ENCODE data around the gene CCR3.

Gene CCR3

GRCh38 chr3:46221391-46221790 lies 20.9 kb upstream of the CCR3 start:
- DNase-seq (ENCODE audit: low read depth in 1 of 2, low spot score in 1 of 2): no peak

GRCh38 chr3:46221938-46222337 lies 20.3 kb upstream of the CCR3 start:
- no peak for DNase-seq (ENCODE audit: low read depth in 1 of 2, low spot score in 1 of 2)

- DNase-seq (ENCODE audit: low read depth in 1 of 2, low spot score in 1 of 2): no peak
Observed at GRCh38 chr3:46222435-46223161, 19.7 kb upstream of the CCR3 start.

GRCh38 chr3:46228260-46229242 lies 13.7 kb upstream of the CCR3 start:
- no peak for DNase-seq (ENCODE audit: low read depth in 1 of 2, low spot score in 1 of 2)

- no peak for DNase-seq (ENCODE audit: low read depth in 1 of 2, low spot score in 1 of 2)
Observed at GRCh38 chr3:46231323-46231722, 10.9 kb upstream of the CCR3 start.

- DNase-seq (ENCODE audit: low read depth in 1 of 2, low spot score in 1 of 2): no peak
Observed at GRCh38 chr3:46233194-46233593, 9.1 kb upstream of the CCR3 start.

- DNase-seq (ENCODE audit: low read depth in 1 of 2, low spot score in 1 of 2): no peak
Observed at GRCh38 chr3:46235425-46235824, 6.8 kb upstream of the CCR3 start.

- no peak for DNase-seq (ENCODE audit: low read depth in 1 of 2, low spot score in 1 of 2)
Observed at GRCh38 chr3:46236294-46237054, 5.8 kb upstream of the CCR3 start.

GRCh38 chr3:46238386-46238785 lies 3.9 kb upstream of the CCR3 start:
- no peak for DNase-seq (ENCODE audit: low read depth in 1 of 2, low spot score in 1 of 2)

- DNase-seq (ENCODE audit: low read depth in 1 of 2, low spot score in 1 of 2): no peak
Observed at GRCh38 chr3:46239301-46239938, 2.8 kb upstream of the CCR3 start.

- DNase-seq (ENCODE audit: low read depth in 1 of 2, low spot score in 1 of 2): no peak
Observed at GRCh38 chr3:46239952-46240351, 2.3 kb upstream of the CCR3 start.

- no peak for DNase-seq (ENCODE audit: low read depth in 1 of 2, low spot score in 1 of 2)
Observed at GRCh38 chr3:46243560-46243959, 1.3 kb downstream of the CCR3 start.

- no peak for DNase-seq (ENCODE audit: low read depth in 1 of 2, low spot score in 1 of 2)
Observed at GRCh38 chr3:46245146-46245545, 2.9 kb downstream of the CCR3 start.

- no peak for DNase-seq (ENCODE audit: low read depth in 1 of 2, low spot score in 1 of 2)
Observed at GRCh38 chr3:46252980-46253379, 10.7 kb downstream of the CCR3 start.

GRCh38 chr3:46258525-46258924 lies 16.3 kb downstream of the CCR3 start:
- DNase-seq (ENCODE audit: low read depth in 1 of 2, low spot score in 1 of 2): no peak

GRCh38 chr3:46261926-46262594 lies 19.8 kb downstream of the CCR3 start:
- no peak for DNase-seq (ENCODE audit: low read depth in 1 of 2, low spot score in 1 of 2)

GRCh38 chr3:46264002-46264401 lies 21.7 kb downstream of the CCR3 start:
- DNase-seq (ENCODE audit: low read depth in 1 of 2, low spot score in 1 of 2): no peak

- no peak for DNase-seq (ENCODE audit: low read depth in 1 of 2, low spot score in 1 of 2)
Observed at GRCh38 chr3:46266598-46266997, 24.3 kb downstream of the CCR3 start.

GRCh38 chr3:46269556-46269955 lies 27.3 kb downstream of the CCR3 start:
- DNase-seq (ENCODE audit: low read depth in 1 of 2, low spot score in 1 of 2): no peak

GRCh38 chr3:46270474-46270873 lies 28.2 kb downstream of the CCR3 start:
- no peak for DNase-seq (ENCODE audit: low read depth in 1 of 2, low spot score in 1 of 2)
